ENCODE measurements around the gene TENM4.

GRCh38 chr11:79229047-79229446, 211.8 kb downstream of the TENM4 start:
- TF ChIP-seq CTCF (IDR thresholded peaks at IDR 0.05) (no peak), POLR2A (IDR thresholded peaks at IDR 0.05) (no peak)
